Breast epithelium (tissue), 3 donors: ENCODE measurements around the gene CIB2.

Experiments used
- POLR2A ChIP-seq: fragments of 450-650 bp; IDR thresholded peaks from one replicate; pipeline ENCODE4 v1.6.1; 2016; ENCODE audit warnings: antibody characterized with exemption, mild to moderate bottlenecking, moderate library complexity
- POLR2AphosphoS5 ChIP-seq, 3 donors: sonication (generic); formaldehyde crosslinking; IDR thresholded peaks; one replicate each; pipeline ENCODE4 v1.6.1; 2017; ENCODE audit warnings: antibody characterized with exemption in 3 of 3
- TF ChIP-seq, protein P1 (sequence below), 3 donors: fragments of 450-650 bp; IDR thresholded peaks; one replicate each; pipeline ENCODE4 v1.5.1; 2016 to 2017; ENCODE audit warnings: antibody characterized with exemption in 3 of 3, mild to moderate bottlenecking in 3 of 3, moderate library complexity in 3 of 3

DNA sequence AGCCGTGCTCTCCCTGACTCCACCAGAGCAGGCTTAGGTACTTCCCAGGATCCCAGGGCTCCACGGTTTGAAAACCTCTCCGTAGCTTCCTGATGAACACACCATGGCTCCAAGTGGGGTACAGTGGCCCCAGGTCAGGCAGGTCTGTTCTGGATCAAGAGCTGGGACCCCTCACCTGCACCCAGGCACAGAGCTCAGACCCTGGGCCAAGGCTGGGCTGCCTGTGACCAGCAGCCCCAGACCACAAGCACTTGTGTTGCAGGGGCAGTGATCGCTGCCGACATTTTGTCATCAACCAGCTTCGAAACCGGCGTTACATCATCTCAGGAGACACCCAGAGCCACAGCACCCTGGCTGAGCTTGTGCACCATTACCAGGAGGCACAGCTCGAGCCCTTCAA lies 33.6 kb downstream of the CIB2 start:
- TF ChIP-seq, protein P1, sequence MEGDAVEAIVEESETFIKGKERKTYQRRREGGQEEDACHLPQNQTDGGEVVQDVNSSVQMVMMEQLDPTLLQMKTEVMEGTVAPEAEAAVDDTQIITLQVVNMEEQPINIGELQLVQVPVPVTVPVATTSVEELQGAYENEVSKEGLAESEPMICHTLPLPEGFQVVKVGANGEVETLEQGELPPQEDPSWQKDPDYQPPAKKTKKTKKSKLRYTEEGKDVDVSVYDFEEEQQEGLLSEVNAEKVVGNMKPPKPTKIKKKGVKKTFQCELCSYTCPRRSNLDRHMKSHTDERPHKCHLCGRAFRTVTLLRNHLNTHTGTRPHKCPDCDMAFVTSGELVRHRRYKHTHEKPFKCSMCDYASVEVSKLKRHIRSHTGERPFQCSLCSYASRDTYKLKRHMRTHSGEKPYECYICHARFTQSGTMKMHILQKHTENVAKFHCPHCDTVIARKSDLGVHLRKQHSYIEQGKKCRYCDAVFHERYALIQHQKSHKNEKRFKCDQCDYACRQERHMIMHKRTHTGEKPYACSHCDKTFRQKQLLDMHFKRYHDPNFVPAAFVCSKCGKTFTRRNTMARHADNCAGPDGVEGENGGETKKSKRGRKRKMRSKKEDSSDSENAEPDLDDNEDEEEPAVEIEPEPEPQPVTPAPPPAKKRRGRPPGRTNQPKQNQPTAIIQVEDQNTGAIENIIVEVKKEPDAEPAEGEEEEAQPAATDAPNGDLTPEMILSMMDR (IDR thresholded peaks at IDR 0.05) = no peak
- TF ChIP-seq POLR2AphosphoS5 (IDR thresholded peaks at IDR 0.05) = no peak
- TF ChIP-seq POLR2A = no peak
